Activated naive CD4-positive, alpha-beta T cell treated with Interleukin-2 at 50 U/mL for 16 hours (primary cell): ENCODE measurements around the gene HGFAC.
"Not testable (repeated sequence)": the region's sequence is repeated elsewhere in the genome, so short reads cannot be mapped to it uniquely, and the experiment has no call there.

Experiments used
- DNase-seq: peaks from one replicate; pipeline ENCODE4 v3.0.0-alpha.2; 2020

HGFAC gene

GRCh38 chr4:3444351-3445110, 2.8 kb downstream of the HGFAC start:
- no peak for DNase-seq

DNA sequence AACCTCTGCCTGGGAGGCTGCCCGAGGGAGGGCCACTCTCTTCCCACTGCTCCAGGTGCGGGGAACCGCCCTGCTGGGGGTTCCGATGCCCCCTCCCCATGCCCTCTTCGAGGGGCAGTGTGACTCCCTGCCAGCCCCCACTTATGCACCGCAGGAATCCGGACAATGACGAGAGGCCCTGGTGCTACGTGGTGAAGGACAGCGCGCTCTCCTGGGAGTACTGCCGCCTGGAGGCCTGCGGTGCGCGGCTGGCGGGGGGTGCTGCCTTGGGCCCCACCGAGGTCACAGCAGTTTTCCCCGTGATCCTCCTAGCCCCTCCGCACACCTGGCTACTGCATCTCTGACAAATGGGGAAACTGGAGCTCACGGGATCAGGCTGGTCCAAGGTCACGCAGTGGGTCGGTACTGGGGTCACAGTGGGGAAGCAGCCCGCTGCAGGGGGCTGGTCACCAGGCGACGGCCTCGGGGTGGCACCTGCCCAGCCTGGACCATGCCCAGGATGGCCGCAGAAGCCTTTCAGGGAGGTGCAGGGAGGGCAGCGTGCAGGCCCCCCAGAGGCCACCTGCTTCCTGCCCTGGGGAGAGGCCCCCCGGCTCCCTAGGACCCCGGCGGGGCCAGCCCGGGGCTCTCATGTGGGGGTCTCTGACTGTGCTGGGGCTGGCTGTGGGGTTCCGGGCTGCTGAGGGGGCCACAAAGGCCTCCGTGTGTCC, 3.5 kb downstream of the HGFAC start:
- no peak for DNase-seq

DNA sequence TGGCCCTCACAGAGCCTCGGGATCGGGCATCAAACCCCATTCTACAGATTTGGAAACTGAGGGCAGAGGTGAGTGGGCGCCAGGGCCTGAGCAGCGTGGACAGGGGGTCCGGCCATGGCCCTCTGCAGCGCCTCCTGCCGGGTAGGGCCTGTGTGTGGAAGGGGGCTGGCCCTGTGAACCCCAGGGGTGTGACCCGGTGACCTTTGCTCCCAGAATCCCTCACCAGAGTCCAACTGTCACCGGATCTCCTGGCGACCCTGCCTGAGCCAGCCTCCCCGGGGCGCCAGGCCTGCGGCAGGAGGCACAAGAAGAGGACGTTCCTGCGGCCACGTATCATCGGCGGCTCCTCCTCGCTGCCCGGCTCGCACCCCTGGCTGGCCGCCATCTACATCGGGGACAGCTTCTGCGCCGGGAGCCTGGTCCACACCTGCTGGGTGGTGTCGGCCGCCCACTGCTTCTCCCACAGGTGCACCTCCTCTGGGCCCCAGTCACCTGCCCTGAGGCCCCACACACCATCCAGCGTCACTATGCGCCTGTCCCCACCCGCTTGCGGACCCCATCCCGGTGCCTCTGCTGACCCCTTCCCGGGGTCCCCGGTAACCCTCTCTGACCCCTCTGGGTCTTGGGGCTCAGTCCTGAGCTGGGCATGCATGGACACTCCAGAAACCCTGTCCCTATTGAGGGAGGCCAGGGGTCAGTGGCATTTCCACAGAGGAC, 4.2 kb downstream of the HGFAC start:
- no peak for DNase-seq

DNA sequence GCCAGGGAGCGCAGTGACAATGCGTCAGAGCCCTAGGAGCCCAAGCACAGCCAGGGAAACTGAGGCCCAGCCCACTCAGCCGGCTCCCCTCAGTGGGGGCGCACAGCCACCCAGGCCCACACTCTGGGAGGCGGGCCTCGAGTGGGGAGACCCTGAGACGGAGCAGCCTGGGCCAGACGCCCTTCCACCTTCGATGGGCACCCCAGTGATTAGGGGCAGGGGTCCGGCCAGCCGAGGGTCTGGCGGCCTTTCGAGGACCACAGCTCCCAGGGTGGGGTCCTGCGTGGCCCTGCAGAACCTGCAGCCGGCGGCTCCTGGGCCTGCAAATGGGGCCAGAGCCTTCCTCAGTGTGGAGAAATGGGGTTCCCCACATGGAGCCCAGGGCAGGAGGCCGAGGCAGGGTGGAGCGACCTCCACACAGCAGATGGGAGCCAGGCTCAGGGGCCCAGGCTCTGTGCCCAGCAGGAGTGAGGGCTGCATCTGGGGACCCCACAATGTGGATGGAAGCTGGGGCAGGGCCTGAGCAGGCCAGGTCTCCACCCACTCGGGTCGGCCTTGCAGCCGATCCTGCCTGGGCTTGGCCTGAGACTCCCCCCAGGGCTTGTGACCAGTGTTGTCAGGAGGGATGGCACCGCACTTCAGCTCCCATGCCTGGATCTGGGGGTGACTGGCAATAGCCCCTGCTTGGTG, 5.0 kb downstream of the HGFAC start:
- DNase-seq, result no peak

DNA sequence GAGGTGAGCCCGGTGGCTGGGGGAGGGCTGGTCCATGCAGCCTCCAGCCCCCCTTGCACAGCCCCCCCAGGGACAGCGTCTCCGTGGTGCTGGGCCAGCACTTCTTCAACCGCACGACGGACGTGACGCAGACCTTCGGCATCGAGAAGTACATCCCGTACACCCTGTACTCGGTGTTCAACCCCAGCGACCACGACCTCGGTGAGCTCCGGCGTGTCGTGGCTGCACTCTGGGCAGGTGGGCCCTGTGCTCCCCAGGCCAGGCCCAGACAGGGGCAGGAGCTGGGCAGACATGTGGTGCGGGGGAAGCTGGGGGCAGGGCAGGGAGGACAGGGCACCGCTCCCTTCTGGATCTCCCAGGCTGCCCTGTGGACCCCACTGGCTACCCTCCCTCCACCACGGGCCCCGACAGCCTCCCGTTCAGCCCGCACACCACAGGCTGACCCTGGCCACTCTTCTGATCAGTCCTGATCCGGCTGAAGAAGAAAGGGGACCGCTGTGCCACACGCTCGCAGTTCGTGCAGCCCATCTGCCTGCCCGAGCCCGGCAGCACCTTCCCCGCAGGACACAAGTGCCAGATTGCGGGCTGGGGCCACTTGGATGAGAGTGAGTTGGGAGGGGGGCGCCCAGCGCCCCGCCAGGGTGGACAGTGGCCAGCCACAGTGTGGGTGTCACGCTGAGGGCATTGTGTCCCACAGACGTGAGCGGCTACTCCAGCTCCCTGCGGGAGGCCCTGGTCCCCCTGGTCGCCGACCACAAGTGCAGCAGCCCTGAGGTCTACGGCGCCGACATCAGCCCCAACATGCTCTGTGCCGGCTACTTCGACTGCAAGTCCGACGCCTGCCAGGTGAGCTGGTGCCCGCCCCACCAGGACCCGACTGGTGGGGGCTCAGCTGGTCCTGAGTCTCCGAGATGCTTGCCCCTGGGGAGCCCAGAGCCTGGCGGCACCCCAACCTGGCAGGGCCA, 5.9 kb downstream of the HGFAC start:
- no peak for DNase-seq

DNA sequence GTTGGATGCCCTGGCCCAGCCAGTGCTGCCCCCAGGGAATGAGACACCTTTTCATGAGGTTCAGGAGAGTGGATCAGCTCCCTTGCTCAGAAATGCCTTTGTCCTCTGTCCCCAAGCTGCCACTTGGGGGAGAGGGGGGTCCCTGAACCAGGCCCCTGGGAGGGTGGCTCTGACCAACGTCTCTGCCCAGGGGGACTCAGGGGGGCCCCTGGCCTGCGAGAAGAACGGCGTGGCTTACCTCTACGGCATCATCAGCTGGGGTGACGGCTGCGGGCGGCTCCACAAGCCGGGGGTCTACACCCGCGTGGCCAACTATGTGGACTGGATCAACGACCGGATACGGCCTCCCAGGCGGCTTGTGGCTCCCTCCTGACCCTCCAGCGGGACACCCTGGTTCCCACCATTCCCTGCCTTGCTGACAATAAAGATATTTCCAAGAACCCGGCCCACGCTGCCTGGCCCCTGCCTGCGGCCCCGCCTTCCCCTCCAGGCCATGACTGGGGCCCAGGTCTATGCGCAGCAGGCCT, 7.3 kb downstream of the HGFAC start:
- DNase-seq, result no peak

DNA sequence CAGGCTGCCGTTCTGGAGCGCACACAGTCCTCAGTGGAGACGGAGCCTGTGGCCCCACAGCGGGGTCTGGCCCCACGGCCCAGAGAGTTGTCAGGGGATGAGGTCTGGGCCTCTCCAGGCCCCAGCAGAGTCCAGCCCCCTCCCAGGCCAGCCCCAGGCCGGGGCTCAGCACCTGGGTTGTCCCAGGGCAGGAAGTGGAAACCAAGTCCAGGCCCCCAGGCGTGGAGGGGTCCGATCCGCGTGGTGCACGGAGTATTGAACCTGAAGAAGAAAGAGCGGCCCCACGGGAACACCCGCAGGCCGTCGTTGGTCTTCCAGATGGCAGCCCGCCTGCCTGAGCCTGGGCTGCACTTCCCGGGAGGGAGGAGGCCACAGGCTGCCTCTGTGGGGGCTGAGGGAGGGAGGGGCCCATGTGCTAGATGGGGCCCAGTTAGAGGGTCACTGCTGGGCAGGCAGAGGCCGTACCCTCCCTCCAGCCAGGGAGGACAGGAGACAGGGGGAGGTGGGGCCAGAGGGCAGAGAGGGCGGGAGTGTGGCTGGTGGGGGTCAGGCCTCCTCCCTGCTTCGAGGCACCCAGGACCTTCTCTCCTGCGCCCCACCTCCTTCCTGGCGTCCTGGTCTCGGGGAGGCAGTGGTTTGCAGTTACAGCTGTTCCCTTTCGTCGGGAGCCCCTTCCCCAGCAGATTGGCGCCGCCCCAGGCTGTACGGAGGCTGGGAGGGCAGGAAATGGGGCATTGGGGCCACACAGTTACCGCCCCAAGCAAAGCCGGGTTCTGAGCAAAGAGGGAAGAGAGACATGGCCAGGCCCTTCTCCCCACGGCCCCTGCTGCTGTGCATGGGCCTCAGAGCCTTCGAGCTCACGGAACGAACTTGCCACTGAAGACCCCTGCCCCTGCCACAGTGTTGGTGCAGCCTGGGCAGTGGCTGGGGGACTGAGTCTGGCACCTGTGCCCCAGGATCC, 8.1 kb downstream of the HGFAC start:
- DNase-seq, result no peak

GRCh38 chr4:3450643-3451042, 8.9 kb downstream of the HGFAC start:
- no peak for DNase-seq

- no peak for DNase-seq
These were observed 10.2 kb downstream of the HGFAC start for GRCh38 chr4:3451956-3452355.

- DNase-seq, result no peak
These were observed 10.6 kb downstream of the HGFAC start for GRCh38 chr4:3452376-3452775.

GRCh38 chr4:3455596-3455995, 13.8 kb downstream of the HGFAC start:
- not testable (repeated sequence) for DNase-seq

DNA sequence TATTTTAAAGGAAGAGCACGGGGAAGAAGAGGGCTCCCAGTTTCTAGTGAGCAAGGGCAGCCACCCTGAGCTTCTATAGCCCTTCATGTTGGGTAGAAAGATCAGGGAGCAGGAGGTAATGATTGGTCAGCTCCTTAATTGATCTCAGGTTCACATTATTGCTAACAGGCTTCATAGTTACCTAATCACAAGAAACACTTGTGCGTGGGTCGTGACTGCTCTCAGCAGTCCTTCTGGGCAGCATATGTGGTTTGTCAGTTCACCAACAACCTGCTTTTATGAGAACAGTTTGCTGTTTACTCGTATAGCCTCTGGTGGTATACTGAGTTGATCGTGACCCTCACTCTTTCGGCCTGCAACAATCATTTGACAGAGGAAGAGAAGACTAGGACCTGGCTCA, 16.6 kb downstream of the HGFAC start:
- no peak for DNase-seq

- DNase-seq, result not testable (repeated sequence)
These were observed 17.4 kb downstream of the HGFAC start for GRCh38 chr4:3459156-3459555.

DNA sequence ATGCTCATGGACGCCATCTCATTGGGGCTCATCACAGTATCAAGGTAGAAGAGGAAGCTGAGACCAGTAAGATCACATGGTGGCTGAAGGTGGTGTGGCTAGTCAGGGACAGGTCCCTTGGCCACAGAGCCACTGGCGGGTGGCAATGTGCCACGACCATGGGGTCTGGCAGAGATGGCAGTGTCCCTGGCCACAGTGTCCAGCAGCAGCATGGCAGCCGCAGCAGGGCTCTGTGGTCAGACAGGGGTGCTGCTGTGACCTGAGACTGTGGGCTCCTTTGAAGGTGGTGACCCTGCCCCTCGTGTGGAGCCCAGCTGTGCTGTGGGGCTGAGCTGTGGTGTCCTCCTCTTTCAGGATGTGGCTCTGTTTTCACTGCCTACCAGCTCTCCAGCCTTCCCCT, 19.2 kb downstream of the HGFAC start:
- no peak for DNase-seq

- no peak for DNase-seq
These were observed 19.9 kb downstream of the HGFAC start for GRCh38 chr4:3461515-3462291.

DNA sequence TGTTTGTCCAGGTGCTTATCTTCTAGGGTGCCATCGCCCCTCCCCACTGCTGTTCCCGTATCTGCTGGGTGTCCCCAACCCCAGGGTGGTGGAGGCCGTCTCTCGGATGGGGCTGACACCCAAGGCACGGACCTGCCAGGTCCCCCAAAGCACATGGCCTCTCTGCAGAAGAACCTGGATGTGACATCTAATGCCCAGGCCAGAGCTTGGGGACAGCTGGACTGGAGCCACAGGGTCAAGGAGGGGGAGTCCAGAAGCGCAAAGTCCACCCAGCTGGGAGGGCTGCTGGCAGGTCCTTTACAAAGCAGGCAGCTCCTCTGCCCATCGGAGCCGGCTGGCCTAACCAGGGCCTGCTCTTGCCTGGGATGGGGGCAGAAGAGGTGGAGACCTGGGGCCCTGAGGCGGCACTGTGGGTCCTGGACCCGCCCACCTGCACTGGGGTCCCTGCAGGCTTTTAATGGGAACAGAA, 20.6 kb downstream of the HGFAC start:
- no peak for DNase-seq

DNA sequence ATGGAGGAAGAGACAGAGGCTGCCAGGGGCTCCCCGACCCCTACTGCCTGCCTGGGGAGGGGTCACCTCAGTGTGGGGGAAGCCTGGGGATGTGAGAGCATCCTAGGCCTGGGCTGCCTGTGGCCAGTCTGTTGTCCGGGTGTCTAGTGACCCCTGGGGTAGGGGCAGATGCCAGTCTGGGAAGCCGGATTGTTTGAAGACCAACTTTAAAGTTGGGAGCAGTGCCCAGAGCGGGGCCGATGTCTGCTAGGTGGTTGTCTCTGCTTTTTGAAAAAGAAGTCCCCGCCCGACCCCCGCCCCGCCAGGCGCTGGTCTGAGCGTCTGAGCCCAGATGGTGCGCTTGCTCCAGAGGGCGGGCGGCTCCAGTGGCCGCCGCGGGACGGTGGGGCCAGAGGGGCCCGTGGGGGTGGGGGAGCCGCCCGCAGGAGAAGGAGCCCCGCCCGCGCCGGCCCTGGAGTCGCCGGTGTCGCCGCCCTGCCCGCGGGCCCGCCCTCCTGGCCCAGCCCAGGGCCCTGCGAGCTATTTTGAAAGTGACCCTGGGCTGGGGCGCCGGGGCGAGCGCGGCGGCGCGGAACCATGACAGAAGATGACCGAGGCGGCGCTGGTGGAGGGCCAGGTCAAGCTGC, 21.1 kb downstream of the HGFAC start, which contains the start of gene DOK7:
Gene DOK7, plus strand, starts transcription at position 517 of the 626 bp plus-strand sequence. Its CDS starts 70 bp downstream, at position 587.
- no peak for DNase-seq

DNA sequence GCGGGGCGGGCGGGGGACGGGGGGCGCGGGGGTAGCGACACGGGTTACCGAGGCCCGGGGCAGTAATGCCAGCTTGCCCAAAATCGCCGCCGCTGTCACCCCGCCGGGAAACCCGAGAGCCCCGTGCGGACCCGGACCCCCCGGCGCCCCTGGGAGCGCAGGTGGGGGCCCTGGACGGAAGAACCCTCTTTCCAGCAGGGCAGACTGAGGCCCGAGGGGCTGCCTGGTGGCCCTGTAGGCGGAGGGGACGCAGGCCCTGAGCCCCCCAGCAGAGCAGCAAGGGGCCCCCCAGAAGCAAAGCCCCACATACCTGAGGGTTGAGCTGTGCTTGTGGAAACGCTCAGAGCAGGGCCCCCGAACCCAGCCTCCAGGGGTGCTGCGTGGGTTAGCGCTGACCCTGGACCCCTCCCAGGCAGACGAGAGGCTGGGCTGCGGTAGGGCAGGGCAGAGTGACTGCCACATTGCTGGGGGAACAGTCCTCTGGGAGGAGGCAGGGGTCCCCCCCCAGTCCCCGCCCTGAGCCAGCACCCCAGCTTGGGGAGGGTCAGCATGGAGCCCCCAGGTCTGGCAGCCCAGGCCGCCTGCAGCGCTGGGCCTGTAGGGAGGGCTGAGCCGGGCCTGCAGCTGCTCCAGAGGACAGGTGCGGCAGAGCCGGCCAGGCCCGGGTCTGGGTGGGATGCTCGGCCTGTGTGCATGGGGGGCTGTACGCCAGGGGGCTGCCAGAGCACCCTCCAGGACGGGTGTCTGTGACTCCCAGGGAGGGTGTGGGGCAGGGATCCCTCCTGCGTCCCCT, 22.0 kb downstream of the HGFAC start:
- DNase-seq, result no peak
